Thyroid gland (tissue), 4 donors: ENCODE measurements around the gene RNF215.

Experiments
- CTCF ChIP-seq, 6 experiments: fragments of 200-600 bp in 3 of 6; fragments of 450-650 bp in 3 of 6; sonication (generic) in 3 of 6; IDR thresholded peaks; one replicate each; pipeline ENCODE4 v1.5.1; 2016 to 2019; ENCODE audit warnings: antibody characterized with exemption in 6 of 6, mild to moderate bottlenecking in 2 of 6, inconsistent platforms in 1 of 6, moderate library complexity in 1 of 6
- POLR2A ChIP-seq, 2 donors: fragments of 450-650 bp; IDR thresholded peaks; one replicate each; pipeline ENCODE4 v1.6.1; 2017; ENCODE audit warnings: antibody characterized with exemption in 2 of 2, mild to moderate bottlenecking in 2 of 2, moderate library complexity in 1 of 2

GRCh38 chr22:30435674-30436126 is 48.5 kb upstream of the RNF215 start:
- TF ChIP-seq CTCF (IDR thresholded peaks at IDR 0.05) (no peak), POLR2A (IDR thresholded peaks at IDR 0.05) (no peak)
